Limb (tissue), 2 donors: ENCODE data around the gene FGD6.
"Not testable (repeated sequence)": the region's sequence is repeated elsewhere in the genome, so short reads cannot be mapped to it uniquely, and the experiment has no call there.

Experiments
- DNase-seq, 2 donors: peaks; one replicate each; pipeline ENCODE4 v3.0.0-alpha.2; 2016; ENCODE audit errors: extremely low spot score in 2 of 2

Gene FGD6

DNA sequence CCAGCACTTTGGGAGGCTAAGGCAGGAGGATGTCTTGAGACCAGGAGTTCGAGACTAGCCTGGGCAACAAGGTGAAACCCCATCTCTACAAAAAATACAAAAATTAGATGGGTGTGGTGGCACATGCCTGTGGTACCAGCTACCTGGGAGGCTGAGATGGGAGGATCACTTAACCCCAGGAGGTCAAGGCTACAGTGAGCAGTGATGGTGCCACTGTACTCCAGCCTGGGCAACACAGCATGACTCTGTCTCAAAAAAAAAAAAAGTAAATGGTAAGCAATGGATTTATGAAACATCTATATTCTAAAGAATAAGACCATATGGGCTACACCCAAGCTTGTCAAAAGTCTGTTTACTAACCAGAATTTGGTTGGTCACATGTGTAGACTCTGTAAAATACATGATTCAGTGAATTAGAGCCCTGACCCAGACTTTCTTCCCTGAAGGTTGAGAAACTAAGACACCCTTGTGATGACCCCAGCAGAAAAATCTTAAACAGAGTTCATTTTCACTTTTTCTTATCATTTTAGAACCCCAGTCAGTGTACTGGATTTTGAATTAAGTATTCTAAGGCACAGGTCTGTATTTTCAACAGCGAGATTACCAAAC lies 12.1 kb downstream of the FGD6 start:
- DNase-seq, result no peak

DNA sequence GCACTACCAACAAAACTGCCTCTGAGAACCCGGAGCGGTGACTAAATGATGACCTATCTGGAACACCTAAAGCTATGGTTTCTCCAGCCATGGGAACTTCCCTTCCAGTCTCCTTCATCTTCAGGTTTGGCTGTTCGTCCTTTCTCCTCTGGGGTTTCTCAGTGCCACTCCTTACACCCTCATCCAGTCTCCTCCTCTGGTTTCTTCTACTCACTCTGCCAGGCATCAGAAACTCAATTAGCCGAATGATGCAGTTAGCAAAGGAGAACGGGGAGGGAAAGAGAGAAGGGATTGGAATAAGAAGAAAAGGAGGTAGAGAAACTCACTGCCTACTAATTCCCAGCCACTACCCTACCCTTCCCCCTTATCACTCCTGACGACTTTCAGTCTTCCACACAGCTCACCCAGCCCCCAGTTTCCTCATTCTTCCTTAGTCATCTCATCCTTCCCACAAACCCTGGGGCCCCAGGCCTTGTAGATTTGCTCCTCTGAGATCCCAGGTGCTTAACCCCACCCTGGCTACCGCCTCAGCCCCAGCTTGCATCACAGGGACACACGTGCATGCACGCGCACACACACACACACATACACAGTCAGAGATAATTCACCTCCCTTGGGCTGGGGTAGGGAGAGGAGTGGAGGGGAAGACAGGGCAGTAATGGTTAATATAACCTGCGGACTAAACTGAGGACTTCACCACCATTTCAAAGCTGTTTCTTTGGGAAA lies 13.0 kb downstream of the FGD6 start:
- DNase-seq, result no peak

DNA sequence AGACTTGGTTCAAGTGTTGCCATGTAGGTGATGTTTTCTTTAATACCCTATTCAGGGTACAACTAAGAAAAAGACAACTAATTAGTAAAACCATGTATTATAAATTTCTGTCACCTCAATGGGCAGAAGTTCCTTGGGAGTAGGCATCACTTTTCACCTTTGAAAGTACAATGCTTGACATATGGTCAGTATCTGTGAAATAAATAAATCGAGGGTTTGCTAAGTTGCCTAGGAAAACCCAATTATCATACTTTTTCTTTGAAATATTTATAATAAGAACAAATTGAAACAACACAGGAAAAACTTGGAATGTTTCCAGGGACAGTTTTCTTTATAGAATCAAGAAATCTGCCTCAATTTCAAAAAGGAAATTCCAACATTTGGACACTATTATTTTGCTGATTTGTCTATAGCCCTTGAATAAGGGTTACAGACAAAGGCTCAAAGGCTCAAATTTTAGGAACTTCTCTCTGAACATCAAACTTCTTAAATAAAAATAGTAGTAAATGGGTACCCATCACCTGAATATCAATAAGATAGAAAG lies 13.7 kb downstream of the FGD6 start:
- DNase-seq, result no peak

DNA sequence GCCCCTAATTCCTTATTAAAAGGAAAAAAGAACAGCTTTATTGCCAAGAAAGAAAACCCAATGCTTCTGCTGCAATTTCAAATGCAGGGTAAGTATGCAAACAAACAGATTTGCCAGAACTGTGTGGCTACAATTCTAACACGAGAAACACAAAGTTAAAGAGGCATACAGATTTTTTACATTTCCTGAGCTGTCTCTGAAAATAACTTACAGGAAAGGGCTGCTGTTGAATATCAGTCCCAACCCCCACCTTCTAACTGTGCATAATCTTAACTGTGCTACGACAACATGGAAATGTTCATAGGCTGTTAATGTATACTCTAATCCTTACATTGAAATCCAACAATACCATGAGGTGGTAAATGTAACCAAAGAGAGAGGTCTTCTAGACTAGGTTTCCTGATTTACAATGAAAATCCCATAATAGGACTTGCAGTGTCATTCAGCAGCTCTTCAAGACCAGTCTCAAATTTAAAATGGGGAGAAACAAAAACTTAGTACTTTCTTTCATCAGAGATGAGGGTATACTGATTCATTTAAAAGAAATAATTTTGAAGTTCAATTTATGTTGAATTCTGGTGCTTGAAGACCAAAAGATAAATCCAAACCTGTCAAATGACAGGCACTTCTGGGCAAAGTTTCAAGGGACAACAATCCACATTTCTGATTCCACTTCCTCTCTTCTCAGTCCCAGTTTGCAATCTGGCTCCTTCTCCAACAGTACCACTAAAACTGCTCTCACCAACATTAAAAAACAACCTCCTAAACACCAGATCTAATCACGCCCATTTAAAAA lies 14.4 kb downstream of the FGD6 start:
- DNase-seq, result no peak

DNA sequence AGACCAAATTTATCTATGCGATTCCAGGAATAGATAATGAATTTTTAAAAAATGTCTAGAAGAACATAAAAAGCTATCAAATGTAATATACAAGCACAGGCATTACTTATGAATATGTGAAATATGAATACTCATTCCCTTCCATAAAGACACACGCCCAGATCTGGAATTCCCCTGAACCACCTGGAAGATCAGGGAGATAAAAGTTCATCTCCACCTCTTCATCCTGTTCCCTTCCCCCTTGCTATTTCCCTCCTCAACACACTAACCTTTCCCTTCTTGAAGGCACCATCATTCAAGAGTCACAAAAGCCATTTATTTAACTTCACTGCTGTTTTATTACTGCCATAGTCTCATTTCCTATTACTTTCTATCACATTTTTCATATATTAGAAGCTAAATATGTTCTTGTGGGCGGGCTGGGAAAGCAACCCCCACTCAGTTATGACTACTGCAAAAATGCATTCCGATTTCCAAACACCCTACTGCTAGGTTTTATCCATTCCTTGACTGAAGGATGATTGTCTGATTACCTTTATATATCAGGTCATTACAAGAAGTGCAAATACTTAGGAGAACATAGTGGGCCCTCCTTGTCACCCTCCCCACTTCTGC lies 16.1 kb downstream of the FGD6 start:
- DNase-seq, result no peak

DNA sequence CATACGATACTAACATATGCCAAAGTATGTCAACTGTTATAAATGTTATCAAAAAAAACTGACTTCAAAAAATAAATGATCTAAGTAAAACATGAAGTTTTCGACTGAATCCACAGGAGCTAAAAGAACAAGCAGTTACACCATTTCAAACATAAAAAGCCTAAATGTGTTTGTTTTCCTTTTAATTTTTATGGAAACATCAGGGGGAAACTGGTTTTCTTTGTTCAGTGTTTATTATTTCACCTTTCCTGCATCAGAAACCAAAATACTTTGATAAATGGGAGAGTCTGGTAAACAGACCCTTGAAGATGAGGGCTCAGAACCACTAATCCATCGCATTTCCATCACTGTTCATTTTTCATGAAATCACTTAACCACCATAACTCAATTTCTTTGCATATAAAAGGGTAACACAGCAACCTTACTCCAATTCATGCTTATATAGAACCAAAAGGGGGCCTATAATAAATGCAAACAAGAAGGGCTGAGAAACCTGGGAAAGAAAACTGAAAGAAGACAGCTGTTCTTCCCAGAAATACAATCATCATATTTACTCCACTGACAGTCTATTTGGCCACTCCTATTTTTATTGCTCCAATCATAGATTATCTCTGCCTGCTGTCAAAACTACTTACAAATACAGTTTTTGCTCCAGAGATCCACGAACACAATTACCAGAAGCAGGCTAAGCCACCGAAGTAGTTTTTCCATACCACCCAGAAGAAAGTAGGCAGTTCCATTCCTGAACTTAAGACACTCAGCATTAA lies 17.0 kb downstream of the FGD6 start:
- DNase-seq, result peak in 1 of 2 donors; percentile 50

DNA sequence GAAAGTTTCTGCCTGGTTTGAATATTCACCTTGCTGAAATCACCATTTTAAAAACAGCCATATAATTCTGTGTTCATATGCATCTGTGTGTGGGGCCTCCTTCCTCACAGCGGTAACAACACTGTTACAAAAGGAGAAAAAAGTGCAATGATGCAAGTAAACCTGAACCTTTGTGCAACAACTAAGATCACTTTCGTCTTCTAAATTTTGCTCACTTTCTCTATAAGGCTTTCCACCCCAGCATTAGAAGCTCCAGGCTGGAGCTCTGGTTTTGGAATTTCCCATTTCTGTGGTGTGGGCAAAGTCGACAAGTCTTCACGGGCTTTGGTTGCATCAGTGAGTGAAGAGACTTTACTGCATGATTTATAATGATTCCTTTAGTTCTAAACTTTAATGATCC lies 18.4 kb downstream of the FGD6 start:
- DNase-seq, result no peak

DNA sequence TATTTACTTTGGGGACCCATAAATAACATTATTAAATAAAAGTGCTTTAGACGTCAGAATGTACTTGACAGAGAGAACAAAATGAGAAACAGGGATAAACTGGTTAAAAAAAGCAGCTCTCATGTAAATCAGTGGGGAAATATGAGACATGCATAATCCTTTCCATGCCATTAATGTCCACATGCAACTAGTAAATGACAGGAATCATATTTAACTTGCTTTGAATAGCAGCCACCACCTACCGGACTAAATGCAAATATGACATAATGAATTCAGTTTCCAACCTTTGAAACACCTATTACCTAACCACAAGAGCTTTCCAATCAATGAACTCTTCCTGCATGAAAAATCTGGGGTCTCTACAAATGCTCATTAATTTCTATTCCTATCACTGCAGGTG lies 19.6 kb downstream of the FGD6 start:
- no peak for DNase-seq

DNA sequence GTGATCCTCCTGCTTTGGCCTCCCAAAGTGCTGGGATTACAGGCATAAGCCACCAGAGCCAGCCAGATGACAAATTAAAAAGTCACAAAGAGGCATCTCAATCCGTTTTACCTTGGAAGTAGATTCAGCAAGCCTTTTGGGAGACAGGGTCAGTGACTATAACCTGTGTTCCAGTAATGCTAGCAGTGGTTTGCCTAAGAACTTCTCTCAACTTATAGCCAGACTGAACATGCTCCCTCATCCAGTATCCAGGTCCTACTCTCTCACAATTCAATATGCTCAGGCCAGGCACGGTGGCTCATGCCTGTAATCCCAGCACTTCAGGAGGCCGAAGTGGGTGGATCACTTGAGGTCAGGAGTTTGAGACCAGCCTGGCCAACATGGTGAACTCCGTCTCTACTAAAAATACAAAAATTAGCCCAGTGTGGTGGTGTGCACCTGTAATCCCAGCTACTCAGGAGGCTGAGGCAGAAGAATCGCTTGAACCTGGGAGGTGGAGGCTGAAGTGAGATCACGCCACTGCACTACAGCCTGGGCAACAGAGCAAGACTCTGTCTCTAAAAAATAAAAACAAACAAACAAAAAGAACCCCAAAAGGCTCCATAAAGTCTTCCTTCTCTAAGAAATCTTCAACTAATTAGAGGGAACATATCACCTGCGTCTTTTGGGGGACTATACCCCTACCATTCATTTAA lies 20.2 kb downstream of the FGD6 start:
- not testable (repeated sequence) for DNase-seq

DNA sequence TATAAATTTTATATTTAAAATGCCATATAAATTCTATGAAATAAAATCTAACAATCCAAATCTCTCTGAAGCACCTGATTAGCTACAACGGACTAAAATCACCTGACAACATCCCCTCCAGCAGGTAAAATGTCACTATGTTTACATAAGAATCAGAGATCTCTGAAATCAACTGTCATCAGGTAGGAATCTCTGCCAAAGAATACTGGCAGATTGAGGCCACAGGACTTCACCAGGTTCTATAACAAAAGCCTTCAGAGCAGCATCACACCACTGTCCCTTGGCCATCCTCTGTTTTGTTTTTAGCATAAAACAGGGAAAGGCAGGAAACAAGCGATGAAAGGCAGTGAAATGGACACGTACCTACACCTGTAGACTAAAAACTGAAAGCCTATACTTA lies 22.1 kb downstream of the FGD6 start:
- no peak for DNase-seq

DNA sequence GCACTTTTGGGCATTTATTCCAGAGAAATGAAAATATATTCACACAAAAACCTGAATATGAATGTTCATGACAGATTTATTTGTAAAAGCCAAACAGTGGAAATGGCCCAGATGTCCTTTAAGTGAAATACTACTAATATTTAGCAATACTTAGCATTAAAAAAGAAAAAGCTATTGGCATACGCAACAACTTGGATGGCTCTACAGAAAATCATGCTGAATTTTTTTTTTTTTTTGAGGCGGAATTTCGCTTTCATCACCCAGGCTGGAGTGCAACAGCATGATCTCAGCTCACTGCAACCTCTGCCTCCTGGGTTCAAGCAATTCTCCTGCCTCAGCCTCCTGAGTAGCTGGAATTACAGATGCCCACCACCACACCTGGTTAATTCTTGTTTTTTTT lies 24.1 kb downstream of the FGD6 start:
- no peak for DNase-seq

DNA sequence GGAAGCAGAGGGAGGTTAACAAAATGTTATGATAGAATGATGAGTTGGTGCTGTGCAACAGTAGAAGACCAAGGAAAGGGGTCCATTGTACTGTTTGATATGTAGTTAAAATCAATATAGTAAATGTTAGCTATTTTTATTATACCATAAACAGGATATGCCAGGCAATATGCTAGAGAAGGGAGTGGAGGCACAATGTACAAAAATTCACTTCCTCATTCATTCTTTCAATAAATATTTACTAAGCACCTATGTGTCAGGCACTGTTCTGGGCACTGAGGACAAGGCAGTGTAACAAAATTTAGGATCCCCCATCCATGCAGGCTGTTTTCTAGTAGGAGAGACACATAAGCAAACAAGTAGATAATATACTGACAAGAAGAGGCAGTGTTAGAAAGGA lies 25.0 kb downstream of the FGD6 start:
- no peak for DNase-seq

DNA sequence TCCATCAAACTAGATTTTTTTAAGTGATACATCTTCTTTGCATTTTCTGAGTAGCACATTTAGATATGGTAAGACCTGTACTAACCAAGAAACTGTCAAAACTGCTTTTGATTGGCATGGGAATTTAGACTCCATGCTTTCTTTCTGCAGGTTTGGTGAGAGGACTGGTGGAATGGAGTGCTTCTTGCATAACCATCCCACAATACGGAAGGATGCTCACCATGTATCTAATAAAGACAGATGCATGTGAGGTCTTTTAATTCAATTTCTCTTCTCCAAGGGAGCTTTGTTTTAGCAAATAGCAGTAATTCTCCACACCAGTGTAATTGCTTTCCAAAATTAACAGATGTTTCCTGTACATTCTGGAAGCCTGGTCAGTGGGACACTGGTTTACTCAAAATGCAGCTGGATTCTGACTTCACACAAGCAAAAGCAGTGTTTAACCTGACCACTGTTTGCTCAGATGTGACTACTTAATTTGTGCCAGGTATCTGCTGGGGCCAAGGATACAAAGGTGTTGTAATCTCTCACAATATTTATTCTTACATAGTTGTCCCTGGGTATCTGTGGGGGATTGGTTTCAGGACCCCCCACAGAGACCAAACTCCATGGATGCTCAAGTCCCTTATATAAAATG lies 26.1 kb downstream of the FGD6 start:
- no peak for DNase-seq

DNA sequence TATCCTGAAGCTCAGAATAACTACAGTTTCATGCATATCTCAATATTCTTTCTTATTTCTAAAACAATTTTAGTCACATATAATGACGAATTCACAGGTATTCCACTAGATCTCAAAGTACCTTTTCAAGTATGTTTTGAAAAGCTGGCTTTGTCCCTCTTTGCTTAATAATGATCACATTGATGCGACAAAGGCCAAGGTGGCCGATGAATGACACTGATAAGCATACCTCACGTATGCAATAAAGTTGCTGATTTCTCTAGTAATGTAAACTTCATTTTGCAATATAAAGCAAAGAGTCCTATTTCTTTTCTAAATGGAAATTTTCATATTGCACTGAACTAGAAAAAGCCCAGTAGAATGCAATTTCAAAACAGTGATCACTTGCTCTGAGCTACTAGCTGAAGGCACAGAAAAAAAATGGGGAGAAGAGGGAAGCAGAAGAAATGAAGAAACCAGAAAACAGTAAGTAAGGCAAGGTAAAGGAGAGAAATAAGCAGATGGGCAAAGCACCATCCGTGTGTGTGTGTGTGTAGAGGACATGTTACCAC lies 29.3 kb downstream of the FGD6 start:
- no peak for DNase-seq

DNA sequence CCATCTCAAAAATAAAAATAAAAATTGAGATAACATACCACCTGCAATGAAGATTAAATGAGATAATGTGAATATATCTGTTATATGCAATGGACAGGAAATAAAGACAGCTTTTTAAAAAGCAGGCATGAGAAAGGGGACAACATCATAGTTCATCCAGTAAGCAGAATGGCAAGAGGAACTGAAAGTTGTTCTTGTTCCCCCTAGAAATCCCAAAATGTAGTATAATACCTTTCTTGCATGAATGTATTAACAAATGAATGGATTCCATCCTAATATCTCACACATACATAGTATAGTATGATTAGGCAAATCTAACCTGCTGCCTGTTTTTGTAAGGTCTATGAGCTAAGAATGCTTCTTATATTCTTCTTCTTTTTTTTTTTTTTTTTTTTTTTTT lies 31.4 kb downstream of the FGD6 start:
- DNase-seq, result no peak

DNA sequence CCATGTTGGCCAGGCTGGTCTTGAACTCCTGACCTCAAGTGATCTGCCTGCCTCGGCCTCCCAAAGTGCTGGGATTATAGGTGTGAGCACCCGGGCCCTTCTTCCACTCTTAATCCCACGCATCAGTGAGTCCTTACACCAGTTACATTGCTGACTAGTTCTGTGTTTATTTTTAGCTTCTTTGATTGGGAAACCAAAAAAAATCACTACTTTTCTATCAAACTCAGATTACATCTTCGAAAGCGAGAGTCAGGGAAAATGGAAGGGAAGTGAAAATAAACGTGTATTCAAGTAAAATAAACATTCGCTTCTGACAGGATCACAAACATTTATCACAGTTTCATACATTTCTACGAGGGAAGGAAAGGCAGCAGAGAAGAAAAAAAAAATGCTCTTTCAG lies 32.2 kb downstream of the FGD6 start:
- no peak for DNase-seq

DNA sequence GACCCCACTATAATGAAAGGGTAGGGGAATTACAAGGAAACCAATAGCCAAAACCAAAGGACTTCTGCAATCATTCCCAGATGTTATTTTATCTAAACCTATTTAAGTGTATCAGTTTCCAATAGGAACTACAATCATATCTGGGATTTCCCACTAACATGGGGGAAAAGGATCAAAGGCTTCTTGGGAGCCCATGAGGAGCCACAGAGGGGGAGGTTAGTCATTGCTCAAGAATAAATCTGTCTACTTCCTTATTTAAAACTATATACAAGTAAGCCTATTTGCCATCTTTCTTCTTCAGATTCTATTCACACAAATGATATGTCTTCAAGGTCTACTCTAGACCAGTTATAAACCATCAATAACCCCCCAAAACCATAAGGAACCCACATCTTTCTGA lies 33.1 kb downstream of the FGD6 start:
- no peak for DNase-seq

DNA sequence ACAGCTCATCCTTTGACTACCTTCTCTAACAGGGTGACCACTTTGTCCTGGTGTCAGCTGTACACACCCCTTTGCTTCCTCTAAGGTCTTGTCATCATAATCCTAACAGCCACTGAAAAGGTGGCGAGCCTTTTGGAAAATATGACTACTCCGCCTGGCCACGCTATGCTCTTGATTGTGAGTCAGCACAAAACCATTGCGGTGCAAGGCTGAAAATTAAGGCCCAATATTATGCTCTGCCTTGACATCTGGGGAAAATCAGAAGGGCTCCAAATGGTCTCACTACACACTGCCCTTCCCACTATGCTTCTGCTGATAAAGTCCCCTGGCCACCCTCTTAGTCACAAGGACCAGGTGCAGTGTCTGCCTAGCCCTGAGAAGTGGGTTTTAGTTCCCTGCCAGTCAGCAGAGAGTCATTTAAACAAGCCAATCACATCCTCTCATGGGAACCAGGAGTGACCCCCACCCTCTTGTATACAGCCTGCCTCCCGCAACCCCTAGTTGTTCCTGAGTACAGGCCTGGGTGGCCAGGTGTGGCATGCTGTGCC lies 34.3 kb downstream of the FGD6 start:
- DNase-seq, result no peak

DNA sequence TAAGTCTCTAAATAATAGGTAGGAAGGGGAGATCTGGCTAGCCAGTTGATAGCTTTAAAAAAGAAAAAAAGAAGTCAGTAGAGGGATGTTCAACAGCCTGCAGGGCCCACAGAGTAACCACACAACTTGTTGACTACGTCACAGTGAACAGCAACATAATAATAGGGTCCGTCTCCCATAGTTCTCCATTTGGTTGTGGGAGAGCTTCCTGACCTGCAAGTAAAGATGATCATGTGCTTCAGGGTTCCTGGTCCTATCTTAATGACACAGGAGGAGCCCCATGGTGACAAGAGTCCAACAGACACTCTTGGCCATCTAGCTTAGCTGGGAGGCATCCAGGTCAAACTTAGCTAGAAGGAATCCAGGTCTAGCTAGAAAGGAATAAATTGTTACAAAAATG lies 36.2 kb downstream of the FGD6 start:
- no peak for DNase-seq

DNA sequence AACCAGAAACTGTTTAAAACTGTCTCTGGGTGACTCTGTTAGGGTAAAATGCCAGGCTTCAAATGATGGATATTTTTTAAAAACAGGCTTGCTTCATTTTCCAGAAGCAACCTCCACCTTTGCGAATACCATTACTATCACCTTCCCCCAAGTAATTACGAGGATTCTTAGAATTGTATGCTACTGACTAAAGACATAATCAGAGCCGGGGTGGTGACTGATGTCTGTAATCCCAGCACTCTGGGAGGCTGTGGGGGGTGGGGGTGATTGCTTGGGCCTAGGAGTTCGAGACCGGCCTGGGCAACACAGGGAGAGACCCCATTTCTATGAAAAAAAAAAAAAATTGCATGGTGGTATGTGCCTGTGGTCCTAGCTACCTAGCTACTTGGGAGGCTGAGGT lies 38.3 kb downstream of the FGD6 start:
- no peak for DNase-seq
